Left cardiac atrium (tissue), 4 donors: ENCODE data around the gene RANBP3L. TPM values are rescaled to one million over a fixed set of nuclear protein-coding genes. Genes with fewer than 3 reads are reported as not detected.
A peak's percentile ranks its signal among the peaks of the same experiment; 100 is the strongest.
"Not testable (repeated sequence)": the region's sequence is repeated elsewhere in the genome, so short reads cannot be mapped to it uniquely, and the experiment has no call there.

Experiments used
- ATAC-seq, 2 donors: fragments of 200-7000 bp; cut with Tn5 transposase; one replicate each; pipeline ENCODE4 v1.9.1; 2020; ENCODE audit warnings: mild to moderate bottlenecking in 2 of 2, moderate library complexity in 2 of 2
- DNase-seq: peaks from one replicate; pipeline ENCODE4 v3.0.0-alpha.2; 2020
- intact Hi-C, 2 donors: fragments of 100-400 bp; cut with DNase I; formaldehyde crosslinking; loops; one replicate each; pipeline versions ENCODE4 v1.14.1 to v1.15.1; 2022 to 2023
- total RNA-seq, 2 donors: library from RNA; stranded (reverse); fragmentation: NEBNext Ultra II Directional; extraction: Animal tissue kit (Norgen Biotek cat#: 25700); gene quantifications; one replicate each; pipeline ENCODE4 v1.2.1, GENCODE V29; 2021
- donor health status: DM: no; HTN: yes; CAD: no.
- donor health status: DM: no; HTN: yes; CAD: no; lungs with severe emphysema.
- donor health status: DM: yes; HTN: yes; CAD: no.
- donor health status: Dilated cardiomyopathy.

RANBP3L gene
- total RNA-seq, 2 donors from 2014 or later: 0.18 to 1.2 TPM

GRCh38 chr5:36230151-36230790, 71.4 kb downstream of the RANBP3L start:
- no peak for DNase-seq
- no peak for ATAC-seq
- intact Hi-C loops: no loop called here

GRCh38 chr5:36228505-36228904, 73.2 kb downstream of the RANBP3L start:
- no peak for DNase-seq
- no peak for ATAC-seq
- intact Hi-C loops: no loop called here

GRCh38 chr5:36227046-36227445, 74.7 kb downstream of the RANBP3L start:
- DNase-seq (no peak), ATAC-seq (no peak)
- intact Hi-C loops: no loop called here

- DNase-seq (no peak), ATAC-seq (no peak)
- intact Hi-C loops: no loop called here
Measured at GRCh38 chr5:36222620-36223019, 79.1 kb downstream of the RANBP3L start.

GRCh38 chr5:36217988-36218387, 83.7 kb downstream of the RANBP3L start:
- ATAC-seq: no peak
- no peak for DNase-seq
- intact Hi-C loops: no loop called here

- DNase-seq: no peak
- no peak for ATAC-seq
- intact Hi-C loops: no loop called here
Measured at GRCh38 chr5:36217567-36217966, 84.1 kb downstream of the RANBP3L start.

GRCh38 chr5:36215910-36216309, 85.8 kb downstream of the RANBP3L start:
- ATAC-seq (no peak), DNase-seq (no peak)
- intact Hi-C loops: no loop called here

- peak in 1 of 2 donors; percentile 41 for ATAC-seq
- intact Hi-C loops: no loop called here
Measured at GRCh38 chr5:36214436-36214835, 87.3 kb downstream of the RANBP3L start.

GRCh38 chr5:36209664-36210063, 92.0 kb downstream of the RANBP3L start:
- ATAC-seq: no peak
- no peak for DNase-seq
- intact Hi-C loops: no loop called here

More at GRCh38 chr5:36214436-36214835, 87.3 kb downstream of the RANBP3L start:
- DNase-seq: no peak

- intact Hi-C loops: no loop called here
- no peak for ATAC-seq
- DNase-seq: no peak
Measured at GRCh38 chr5:36208786-36209185, 92.9 kb downstream of the RANBP3L start.

- peak in 1 of 2 donors; percentile 79 for ATAC-seq
- intact Hi-C loops: no loop called here
- DNase-seq: no peak
Measured at GRCh38 chr5:36206913-36207312, 94.8 kb downstream of the RANBP3L start.

GRCh38 chr5:36205329-36205728, 96.4 kb downstream of the RANBP3L start:
- DNase-seq: no peak
- ATAC-seq: no peak
- intact Hi-C loops: no loop called here

- intact Hi-C loops: no loop called here
- DNase-seq: no peak
- peak; percentile 76 to 80 for ATAC-seq
Measured at GRCh38 chr5:36202521-36202961, 99.2 kb downstream of the RANBP3L start.

- intact Hi-C loops: no loop called here
- ATAC-seq: no peak
- no peak for DNase-seq
Measured at GRCh38 chr5:36200513-36200912, 101.2 kb downstream of the RANBP3L start.

GRCh38 chr5:36199620-36200019, 102.1 kb downstream of the RANBP3L start:
- intact Hi-C loops: no loop called here
- no peak for ATAC-seq

GRCh38 chr5:36198783-36199182, 102.9 kb downstream of the RANBP3L start:
- ATAC-seq, DNase-seq: not testable (repeated sequence)

More at GRCh38 chr5:36199620-36200019, 102.1 kb downstream of the RANBP3L start:
- DNase-seq: no peak

More at GRCh38 chr5:36198783-36199182, 102.9 kb downstream of the RANBP3L start:
- intact Hi-C loops: not testable (repeated sequence)

Other genes with a start within 250 kb of the RANBP3L start
- gene UGT3A2, start 235.0 kb downstream of the RANBP3L start, total RNA-seq: under 1 TPM in 1 of 2 donors, not detected in 1; 0.18 TPM
- 10 to 100 TPM; 11.6 to 12.5 TPM for gene LMBRD2, start 150.0 kb downstream of the RANBP3L start, total RNA-seq
- gene SKP2, start 149.8 kb downstream of the RANBP3L start, total RNA-seq: 1 to 10 TPM; 5.9 to 7.5 TPM
- gene NADK2, start 60.0 kb downstream of the RANBP3L start, total RNA-seq: 10 to 100 TPM; 27.7 to 31.6 TPM